Measurements from ENCODE around the gene CRACDL.
"Not testable (repeated sequence)": the region's sequence is repeated elsewhere in the genome, so short reads cannot be mapped to it uniquely, and the experiment has no call there.

CRACDL gene

DNA sequence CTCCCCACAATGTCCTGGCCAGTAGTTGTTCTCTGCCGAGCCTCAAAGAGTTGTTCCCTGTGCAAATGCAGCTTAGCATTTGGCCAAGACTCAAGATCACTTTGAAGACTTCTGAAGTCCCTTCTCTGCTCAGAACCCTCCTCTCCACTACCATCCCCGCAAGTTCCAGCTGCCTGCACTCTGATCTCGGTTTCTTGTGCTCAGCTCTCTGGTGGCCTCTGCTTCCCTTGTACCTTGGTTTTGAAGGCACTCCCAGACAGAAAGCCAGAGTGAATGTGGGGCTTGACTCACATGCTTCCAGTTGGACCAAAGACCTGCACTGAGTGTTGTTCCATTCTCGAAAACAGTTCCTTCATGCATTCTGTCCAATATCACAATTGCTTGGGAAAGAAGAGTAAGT lies 28.6 kb downstream of the CRACDL start:
- 0 out of 2 replicates have a peak, but pooled peaks cover 1% of the 10 kb centered on the region for H3K27me3 ChIP-seq (ENCODE audit: control insufficient read depth, insufficient read depth, low read length)
- no peaks in the 10 kb centered on the region for H3K36me3 ChIP-seq (ENCODE audit: control insufficient read depth, insufficient read depth, low read length)
- no peak for DNase-seq (ENCODE audit: low read depth, low spot score)
- H3K4me1 ChIP-seq (ENCODE audit: control insufficient read depth, insufficient read depth, low read length) = peaks cover 5% of the 10 kb centered on the region
- no peak overlapping the region for H3K27ac ChIP-seq (ENCODE audit: low read length)
- H3K4me3 ChIP-seq (ENCODE audit: low read length) = no peak overlapping the region
- WGBS (ENCODE audit: insufficient coverage, insufficient read length) = no CpG with 5 or more reads among the region's 4 CpGs
- H3K9me3 ChIP-seq (ENCODE audit: control insufficient read depth, insufficient read depth, low read length) = no peaks in the 10 kb centered on the region

DNA sequence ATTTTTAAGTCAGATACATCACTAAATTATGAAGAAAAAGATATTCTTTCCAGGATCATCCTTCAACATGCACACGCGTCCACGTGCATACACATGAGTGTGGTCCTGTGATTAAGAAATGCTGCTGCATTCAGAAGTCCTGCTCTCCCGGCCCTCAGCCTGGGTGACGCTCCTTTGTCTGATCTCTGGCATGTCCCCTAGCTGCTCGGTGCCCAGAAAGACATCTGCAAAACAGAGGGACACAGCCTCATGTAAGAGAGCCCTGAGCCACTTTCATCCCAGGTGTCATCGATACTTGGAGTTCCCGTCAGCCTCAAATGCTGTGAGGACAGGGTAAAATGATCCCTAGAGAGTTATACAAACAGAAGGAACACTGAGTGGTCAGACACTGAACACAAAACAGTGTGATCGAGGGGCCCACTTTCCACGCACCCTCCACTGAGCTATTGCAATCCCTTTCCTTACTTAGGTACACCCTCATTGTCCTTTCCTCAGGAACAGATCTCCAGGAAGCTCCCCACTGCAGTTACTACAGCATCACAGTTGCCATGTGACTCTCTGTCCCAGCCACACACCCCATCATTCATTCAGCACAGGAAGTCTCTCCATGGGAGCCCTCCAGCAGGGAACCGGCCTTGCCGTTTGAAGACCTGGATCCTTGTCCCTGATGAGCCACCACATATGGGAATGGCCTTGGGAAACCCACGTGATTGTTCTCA lies 32.1 kb downstream of the CRACDL start:
- no CpG with 5 or more reads among the region's 13 CpGs for WGBS (ENCODE audit: insufficient coverage, insufficient read length)
- Histone ChIP-seq H3K27ac (ENCODE audit: low read length) (no peak overlapping the region), H3K27me3 (ENCODE audit: control insufficient read depth, insufficient read depth, low read length) (0 out of 2 replicates have a peak, but pooled peaks cover 1% of the 10 kb centered on the region), H3K4me3 (ENCODE audit: low read length) (no peak overlapping the region), H3K9me3 (ENCODE audit: control insufficient read depth, insufficient read depth, low read length) (no peaks in the 10 kb centered on the region), H3K36me3 (ENCODE audit: control insufficient read depth, insufficient read depth, low read length) (no peaks in the 10 kb centered on the region), H3K4me1 (ENCODE audit: control insufficient read depth, insufficient read depth, low read length) (peaks cover 3% of the 10 kb centered on the region)
- DNase-seq (ENCODE audit: low read depth, low spot score) = no peak

DNA sequence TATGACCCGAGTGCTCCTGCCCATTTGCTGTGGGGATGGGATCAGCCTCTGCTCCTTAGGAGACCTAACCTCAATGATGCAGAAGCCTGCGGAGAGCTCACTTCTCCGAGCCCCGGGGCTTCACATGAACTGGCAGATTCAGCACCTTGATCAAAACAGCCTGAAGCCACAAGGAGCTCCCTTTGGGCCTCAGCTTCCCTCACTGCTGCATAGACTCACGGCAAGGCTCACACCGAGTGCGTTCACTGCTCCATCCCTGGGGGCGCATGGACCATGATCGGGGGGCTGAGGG lies 33.0 kb downstream of the CRACDL start:
- Histone ChIP-seq H3K27ac (ENCODE audit: low read length) (no peak overlapping the region), H3K27me3 (ENCODE audit: control insufficient read depth, insufficient read depth, low read length) (no peaks in the 10 kb centered on the region), H3K4me1 (ENCODE audit: control insufficient read depth, insufficient read depth, low read length) (no peaks in the 10 kb centered on the region), H3K4me3 (ENCODE audit: low read length) (no peak overlapping the region), H3K36me3 (ENCODE audit: control insufficient read depth, insufficient read depth, low read length) (no peaks in the 10 kb centered on the region), H3K9me3 (ENCODE audit: control insufficient read depth, insufficient read depth, low read length) (no peaks in the 10 kb centered on the region)
- no CpG with 5 or more reads among the region's 9 CpGs for WGBS (ENCODE audit: insufficient coverage, insufficient read length)
- no peak for DNase-seq (ENCODE audit: low read depth, low spot score)

DNA sequence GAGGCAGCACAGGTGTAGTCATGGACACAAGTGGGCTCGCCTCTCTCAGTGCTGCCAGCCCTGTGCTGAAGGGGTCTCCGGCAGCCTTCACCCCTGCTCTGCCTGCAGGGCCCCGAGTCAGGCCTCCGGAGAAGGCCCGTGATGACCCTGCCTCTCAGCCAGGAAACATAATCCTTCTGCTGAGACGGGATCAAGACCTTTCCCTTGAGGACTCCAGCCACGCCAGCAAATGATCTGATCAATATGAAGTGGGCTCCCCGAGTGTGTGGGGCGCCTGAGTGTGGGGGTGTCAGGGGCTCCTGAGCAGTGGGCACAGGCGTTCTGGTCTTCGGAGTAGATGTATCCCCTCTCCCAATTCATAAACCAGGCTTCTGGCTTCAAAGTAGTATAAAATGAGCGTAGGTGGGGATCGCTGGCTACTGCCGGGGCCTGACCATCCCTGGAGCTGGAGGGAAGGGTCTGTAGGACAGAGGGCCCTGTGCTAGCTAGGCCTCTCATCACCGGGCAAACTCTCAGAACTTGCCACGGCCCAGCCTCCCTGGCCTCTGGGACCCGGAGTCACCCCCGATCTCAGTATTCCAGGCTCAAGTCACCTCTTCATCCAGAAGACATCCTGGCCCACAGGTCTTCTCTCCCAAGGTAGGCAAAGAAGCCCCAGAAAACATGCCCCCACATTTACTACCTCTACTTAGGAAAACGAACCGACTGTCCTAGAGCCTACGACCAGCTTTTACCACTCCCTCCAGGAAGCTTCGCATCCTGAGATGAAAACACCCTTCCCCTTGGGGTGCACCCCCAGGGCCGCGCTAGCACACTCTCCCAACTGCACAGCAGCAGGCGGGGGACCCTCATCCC lies 33.6 kb downstream of the CRACDL start:
- no CpG with 5 or more reads among the region's 25 CpGs for WGBS (ENCODE audit: insufficient coverage, insufficient read length)
- no peak for DNase-seq (ENCODE audit: low read depth, low spot score)
- Histone ChIP-seq H3K27me3 (ENCODE audit: control insufficient read depth, insufficient read depth, low read length) (no peaks in the 10 kb centered on the region), H3K9me3 (ENCODE audit: control insufficient read depth, insufficient read depth, low read length) (no peaks in the 10 kb centered on the region), H3K36me3 (ENCODE audit: control insufficient read depth, insufficient read depth, low read length) (no peaks in the 10 kb centered on the region), H3K27ac (ENCODE audit: low read length) (no peak overlapping the region), H3K4me3 (ENCODE audit: low read length) (no peak overlapping the region), H3K4me1 (ENCODE audit: control insufficient read depth, insufficient read depth, low read length) (no peaks in the 10 kb centered on the region)

DNA sequence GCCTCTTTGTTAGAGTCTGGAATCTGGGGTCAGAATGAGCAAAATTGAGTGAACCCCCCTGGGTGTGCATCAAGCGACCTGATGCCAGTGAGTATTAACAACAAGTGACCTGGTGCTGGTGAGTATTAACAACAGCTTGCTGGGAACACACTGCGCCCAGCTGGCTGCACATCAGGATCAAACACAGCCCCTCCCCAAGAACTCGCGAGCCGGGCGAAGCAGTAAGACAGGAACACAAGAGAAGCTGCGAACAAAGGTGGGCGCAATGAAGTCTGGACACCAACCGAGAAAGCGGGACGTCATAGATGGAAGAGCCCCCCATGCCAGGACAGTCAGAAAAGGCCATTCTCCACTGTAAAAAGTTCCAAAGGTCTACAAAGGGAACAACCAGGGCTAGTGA lies 34.3 kb downstream of the CRACDL start:
- no peak for DNase-seq (ENCODE audit: low read depth, low spot score)
- no peaks in the 10 kb centered on the region for H3K4me1 ChIP-seq (ENCODE audit: control insufficient read depth, insufficient read depth, low read length)
- no peaks in the 10 kb centered on the region for H3K36me3 ChIP-seq (ENCODE audit: control insufficient read depth, insufficient read depth, low read length)
- no peak overlapping the region for H3K4me3 ChIP-seq (ENCODE audit: low read length)
- no CpG with 5 or more reads among the region's 11 CpGs for WGBS (ENCODE audit: insufficient coverage, insufficient read length)
- no peak overlapping the region for H3K27ac ChIP-seq (ENCODE audit: low read length)
- no peaks in the 10 kb centered on the region for H3K9me3 ChIP-seq (ENCODE audit: control insufficient read depth, insufficient read depth, low read length)
- H3K27me3 ChIP-seq (ENCODE audit: control insufficient read depth, insufficient read depth, low read length) = no peaks in the 10 kb centered on the region

DNA sequence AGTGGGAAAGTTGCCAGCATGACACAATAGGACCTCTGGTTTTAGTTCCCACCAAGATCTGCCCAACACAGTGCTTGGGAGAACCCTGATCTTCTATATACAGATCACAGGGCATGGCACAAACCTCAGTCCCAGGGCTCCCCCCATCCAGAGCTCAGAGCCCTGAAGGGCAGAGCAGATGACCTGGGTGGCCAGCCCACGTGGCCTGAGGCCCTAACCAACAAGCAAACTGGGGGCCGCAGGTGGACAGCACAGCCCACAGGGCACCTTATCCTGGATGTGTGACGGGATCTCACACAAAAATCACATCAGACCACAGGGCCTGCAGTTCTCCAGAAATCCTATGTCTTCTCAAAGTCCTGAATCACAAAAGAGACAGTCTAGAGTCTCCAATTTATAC lies 34.7 kb downstream of the CRACDL start:
- Histone ChIP-seq H3K4me3 (ENCODE audit: low read length) (no peak overlapping the region), H3K4me1 (ENCODE audit: control insufficient read depth, insufficient read depth, low read length) (no peaks in the 10 kb centered on the region), H3K27ac (ENCODE audit: low read length) (no peak overlapping the region), H3K9me3 (ENCODE audit: control insufficient read depth, insufficient read depth, low read length) (no peaks in the 10 kb centered on the region), H3K27me3 (ENCODE audit: control insufficient read depth, insufficient read depth, low read length) (no peaks in the 10 kb centered on the region), H3K36me3 (ENCODE audit: control insufficient read depth, insufficient read depth, low read length) (no peaks in the 10 kb centered on the region)
- no CpG with 5 or more reads among the region's 3 CpGs for WGBS (ENCODE audit: insufficient coverage, insufficient read length)
- no peak for DNase-seq (ENCODE audit: low read depth, low spot score)

DNA sequence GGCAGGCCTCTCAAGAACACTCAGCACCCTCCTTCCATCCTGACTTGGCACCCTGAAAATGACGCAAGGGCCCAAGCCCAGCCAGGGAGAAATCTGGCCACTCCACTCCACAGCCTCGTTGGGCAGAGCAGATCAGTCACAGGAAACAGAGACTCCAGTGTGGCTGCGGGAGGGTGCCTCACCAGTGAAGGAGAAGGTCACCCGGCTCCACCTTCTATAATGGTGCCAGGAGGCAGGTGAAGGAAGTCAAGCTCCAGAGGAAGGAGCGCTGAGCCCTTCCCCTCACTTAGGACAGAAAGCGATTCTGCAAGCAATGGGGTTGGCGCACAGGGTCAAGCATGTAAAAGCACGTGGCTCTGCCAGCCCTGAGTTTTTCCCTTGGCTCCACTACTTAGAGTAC lies 35.3 kb downstream of the CRACDL start:
- WGBS (ENCODE audit: insufficient coverage, insufficient read length) = no CpG with 5 or more reads among the region's 8 CpGs
- Histone ChIP-seq H3K27me3 (ENCODE audit: control insufficient read depth, insufficient read depth, low read length) (no peaks in the 10 kb centered on the region), H3K9me3 (ENCODE audit: control insufficient read depth, insufficient read depth, low read length) (no peaks in the 10 kb centered on the region), H3K4me1 (ENCODE audit: control insufficient read depth, insufficient read depth, low read length) (no peaks in the 10 kb centered on the region), H3K4me3 (ENCODE audit: low read length) (no peak overlapping the region), H3K27ac (ENCODE audit: low read length) (no peak overlapping the region), H3K36me3 (ENCODE audit: control insufficient read depth, insufficient read depth, low read length) (no peaks in the 10 kb centered on the region)
- no peak for DNase-seq (ENCODE audit: low read depth, low spot score)

DNA sequence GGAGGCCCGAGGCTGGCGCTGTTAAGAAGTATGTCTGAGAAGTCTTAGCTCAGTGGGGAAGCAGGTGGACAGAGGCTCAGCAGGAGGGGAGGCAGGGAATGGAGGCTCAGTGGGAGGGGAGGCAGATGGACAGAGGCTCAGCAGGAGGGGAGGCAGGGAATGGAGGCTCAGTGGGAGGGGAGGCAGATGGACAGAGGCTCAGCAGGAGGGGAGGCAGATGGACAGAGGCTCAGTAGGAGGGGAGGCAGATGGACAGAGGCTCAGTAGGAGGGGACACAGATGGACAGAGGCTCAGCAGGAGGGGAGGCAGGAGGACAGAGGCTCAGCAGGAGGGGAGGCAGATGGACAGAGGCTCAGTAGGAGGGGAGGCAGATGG lies 36.3 kb downstream of the CRACDL start:
- not testable (repeated sequence) for H3K36me3 ChIP-seq (ENCODE audit: control insufficient read depth, insufficient read depth, low read length); H3K27me3 ChIP-seq (ENCODE audit: control insufficient read depth, insufficient read depth, low read length); H3K9me3 ChIP-seq (ENCODE audit: control insufficient read depth, insufficient read depth, low read length); H3K4me1 ChIP-seq (ENCODE audit: control insufficient read depth, insufficient read depth, low read length); H3K27ac ChIP-seq (ENCODE audit: low read length); H3K4me3 ChIP-seq (ENCODE audit: low read length); DNase-seq (ENCODE audit: low read depth, low spot score)
- WGBS (ENCODE audit: insufficient coverage, insufficient read length) = no CpG with 5 or more reads among the region's 2 CpGs

DNA sequence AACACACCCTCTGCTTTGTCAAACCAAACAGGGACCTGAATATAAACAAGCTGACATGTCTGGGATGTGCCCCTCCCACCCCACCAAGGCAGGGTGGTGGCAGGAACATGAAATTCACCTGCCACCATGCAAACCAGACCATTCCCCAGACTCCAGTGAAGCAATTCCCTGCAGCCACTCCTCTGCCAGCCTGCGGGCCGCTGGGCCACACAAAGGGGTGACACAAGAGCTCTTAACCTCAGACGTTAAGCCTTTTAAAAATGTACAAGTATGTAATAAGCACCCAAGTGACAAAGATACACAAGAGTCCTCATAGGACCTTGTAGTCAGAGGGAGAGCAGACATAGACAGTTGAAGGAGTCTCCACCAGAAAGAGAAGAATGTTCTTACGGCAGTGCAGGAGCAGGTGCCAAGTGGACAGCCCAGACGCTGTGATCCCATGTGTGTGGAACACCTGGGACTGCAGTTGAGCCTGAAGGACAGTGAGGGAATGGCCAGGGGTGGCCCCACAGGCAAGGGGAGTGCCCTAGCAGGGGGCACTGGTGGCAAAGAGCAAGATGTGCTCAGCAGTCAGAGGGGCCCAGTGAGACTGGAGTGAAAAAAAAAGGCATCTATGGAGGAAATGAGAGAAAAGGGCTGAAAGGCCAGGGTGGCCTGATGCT lies 36.9 kb downstream of the CRACDL start:
- no peak for DNase-seq (ENCODE audit: low read depth, low spot score)
- Histone ChIP-seq H3K36me3 (ENCODE audit: control insufficient read depth, insufficient read depth, low read length) (no peaks in the 10 kb centered on the region), H3K9me3 (ENCODE audit: control insufficient read depth, insufficient read depth, low read length) (no peaks in the 10 kb centered on the region), H3K27ac (ENCODE audit: low read length) (no peak overlapping the region), H3K4me3 (ENCODE audit: low read length) (no peak overlapping the region), H3K27me3 (ENCODE audit: control insufficient read depth, insufficient read depth, low read length) (no peaks in the 10 kb centered on the region), H3K4me1 (ENCODE audit: control insufficient read depth, insufficient read depth, low read length) (no peaks in the 10 kb centered on the region)
- no CpG with 5 or more reads among the region's 5 CpGs for WGBS (ENCODE audit: insufficient coverage, insufficient read length)

DNA sequence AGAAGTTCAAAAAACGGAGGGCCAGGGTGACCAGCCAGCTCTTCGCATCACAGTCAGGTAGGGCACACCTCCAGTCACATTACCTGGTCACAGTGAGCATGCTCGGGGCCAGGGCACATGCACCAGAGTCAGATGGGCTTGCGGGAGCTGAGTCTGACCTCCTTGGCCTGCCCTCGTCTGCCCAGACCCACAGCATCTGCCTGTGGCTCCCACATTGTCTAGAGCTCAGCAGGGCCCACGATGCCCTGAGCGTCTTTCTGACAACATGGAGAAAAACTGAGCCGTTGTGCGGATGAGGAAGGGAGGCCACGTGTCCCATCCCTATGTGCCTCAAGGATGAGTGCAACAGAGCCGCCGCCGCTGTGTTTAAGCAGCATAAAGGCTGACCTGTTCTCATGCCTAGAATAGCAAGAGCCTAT lies 37.6 kb downstream of the CRACDL start:
- Histone ChIP-seq H3K27ac (ENCODE audit: low read length) (no peak overlapping the region), H3K27me3 (ENCODE audit: control insufficient read depth, insufficient read depth, low read length) (no peaks in the 10 kb centered on the region), H3K36me3 (ENCODE audit: control insufficient read depth, insufficient read depth, low read length) (no peaks in the 10 kb centered on the region), H3K4me1 (ENCODE audit: control insufficient read depth, insufficient read depth, low read length) (no peaks in the 10 kb centered on the region), H3K9me3 (ENCODE audit: control insufficient read depth, insufficient read depth, low read length) (no peaks in the 10 kb centered on the region), H3K4me3 (ENCODE audit: low read length) (no peak overlapping the region)
- no peak for DNase-seq (ENCODE audit: low read depth, low spot score)
- WGBS (ENCODE audit: insufficient coverage, insufficient read length) = no CpG with 5 or more reads among the region's 13 CpGs

All from iPS DF 6.9 (cell line).